Fibroblast of lung (primary cell): Measurements from ENCODE around the gene SULT1A1. TPM values are rescaled to one million over a fixed set of nuclear protein-coding genes. Genes with fewer than 3 reads are reported as not detected.

Experiments
- DNase-seq, 2 donors: peaks; one replicate each; pipeline versions ENCODE4 v3.0.0 to v3.0.0-alpha.2; 2010; ENCODE audit warnings: low read depth in 2 of 2
- H2AFZ ChIP-seq: 2 replicates; pipeline ENCODE4 v1.5.1; 2012; ENCODE audit warnings: low read length, control low read depth, inconsistent platforms
- H3K27ac ChIP-seq: 2 replicates; pipeline ENCODE4 v1.5.1; 2011; ENCODE audit warnings: low read length, control low read depth; ENCODE audit not compliant: insufficient read depth
- H3K27me3 ChIP-seq: 2 replicates; pipeline ENCODE4 v1.5.1; 2011; ENCODE audit warnings: mild to moderate bottlenecking, low read length; ENCODE audit not compliant: control insufficient read depth, insufficient read depth
- H3K36me3 ChIP-seq: 2 replicates; pipeline ENCODE4 v1.5.1; 2011; ENCODE audit warnings: low read length; ENCODE audit not compliant: control insufficient read depth, insufficient read depth
- H3K4me1 ChIP-seq: 2 replicates; pipeline ENCODE4 v1.5.1; 2011; ENCODE audit warnings: low read length; ENCODE audit not compliant: control insufficient read depth, insufficient read depth; ENCODE audit errors: extremely low read depth
- H3K4me2 ChIP-seq: 2 replicates; pipeline ENCODE4 v1.5.1; 2011; ENCODE audit warnings: low read length, control low read depth; ENCODE audit not compliant: insufficient read depth; ENCODE audit errors: extremely low read depth
- H3K4me3 ChIP-seq, 4 experiments: fragments of 200-600 bp in 1 of 4; sonication (generic) in 1 of 4; replicated peaks in 1 of 4; 2 replicates each; pipeline ENCODE4 v1.5.1; 2011 to 2016; ENCODE audit warnings: low read length in 4 of 4, low read depth in 3 of 4, mild to moderate bottlenecking in 3 of 4, control low read depth in 2 of 4, inconsistent platforms in 1 of 4, mixed read lengths in 1 of 4; ENCODE audit not compliant: insufficient read depth in 1 of 4; ENCODE audit errors: control extremely low read depth in 1 of 4
- H3K79me2 ChIP-seq: 2 replicates; pipeline ENCODE4 v1.5.1; 2012; ENCODE audit warnings: mild to moderate bottlenecking, low read length, inconsistent platforms; ENCODE audit not compliant: control insufficient read depth, insufficient read depth
- H3K9ac ChIP-seq: 2 replicates; pipeline ENCODE4 v1.5.1; 2011; ENCODE audit warnings: mild to moderate bottlenecking, low read length, control low read depth; ENCODE audit not compliant: insufficient read depth
- H3K9me3 ChIP-seq: 2 replicates; pipeline ENCODE4 v1.5.1; 2012; ENCODE audit warnings: low read depth, low read length; ENCODE audit not compliant: control insufficient read depth, insufficient read depth
- H4K20me1 ChIP-seq: 2 replicates; pipeline ENCODE4 v1.5.1; 2011; ENCODE audit warnings: low read length; ENCODE audit not compliant: control insufficient read depth, insufficient read depth; ENCODE audit errors: extremely low read depth
- EZH2 ChIP-seq: IDR thresholded peaks from 2 replicates; pipeline ENCODE4 v1.5.1; 2012; ENCODE audit warnings: low read length, control low read depth, mild to moderate bottlenecking; ENCODE audit errors: missing control alignments
- polyA plus RNA-seq, 2 donors: library from polyadenylated mRNA; depleted of rRNA in 1 of 2; stranded (reverse) in 1 of 2; unstranded in 1 of 2; fragments of >200 nt; gene quantifications; 2 replicates each; pipeline ENCODE4 v1.2.1, GENCODE V29; 2011 to 2012; ENCODE audit warnings: missing spikeins in 1 of 2
- total RNA-seq: library from RNA; depleted of rRNA; stranded (reverse); fragments of >200 nt; gene quantifications from 2 replicates; pipeline ENCODE4 v1.2.1, GENCODE V29; 2014
- TF ChIP-seq, protein P1 (sequence below), 2 donors: IDR thresholded peaks in 1 of 2; conservative IDR thresholded peaks in 1 of 2; 1 replicate in 1 of 2; 2 replicates in 1 of 2; pipeline ENCODE4 v1.5.1; 2011 to 2012; ENCODE audit warnings: low read length in 2 of 2, control low read depth in 1 of 2, inconsistent platforms in 1 of 2, low read depth in 1 of 2, mild to moderate bottlenecking in 1 of 2

SULT1A1 gene
- total and polyA plus RNA-seq, 2 donors (not counting 1 experiment from before 2014, with no cell fraction given) = 1.3 to 1.7 TPM

DNA sequence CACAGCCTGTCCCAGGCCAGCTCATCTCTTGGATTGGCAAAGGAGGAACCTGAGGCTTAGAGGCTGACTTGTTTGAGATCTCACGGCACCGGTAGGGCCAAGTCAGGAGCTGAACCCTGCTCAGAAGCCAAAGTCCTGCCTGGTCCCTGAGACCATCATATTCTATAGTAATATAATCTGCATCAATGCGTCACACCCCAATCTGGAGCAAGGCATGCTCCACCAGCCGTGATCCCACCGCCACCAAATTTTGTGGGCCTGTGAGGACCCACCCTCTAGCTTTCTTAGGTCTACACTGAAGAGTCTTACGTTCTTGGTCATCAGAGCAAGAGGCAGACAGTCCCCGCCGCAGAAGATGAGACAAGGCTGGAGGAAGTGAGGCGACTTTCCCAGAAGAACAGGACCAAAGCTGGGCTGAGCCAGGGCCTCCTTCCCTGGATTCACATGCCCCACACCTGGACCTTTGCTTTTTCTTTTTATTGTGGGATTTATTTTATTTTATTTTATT lies 2.7 kb downstream of the SULT1A1 start:
- Histone ChIP-seq H3K4me1 (no peaks in the 10 kb centered on the region), H4K20me1 (no peaks in the 10 kb centered on the region), H3K9me3 (no peaks in the 10 kb centered on the region), H3K36me3 (no peaks in the 10 kb centered on the region), H2AFZ (no peak overlapping the region), H3K27me3 (no peaks in the 10 kb centered on the region), H3K9ac (no peak overlapping the region), H3K4me3 (no peak overlapping the region), H3K27ac (no peak overlapping the region), H3K4me2 (no peak overlapping the region), H3K79me2 (no peaks in the 10 kb centered on the region)
- TF ChIP-seq, protein P1, sequence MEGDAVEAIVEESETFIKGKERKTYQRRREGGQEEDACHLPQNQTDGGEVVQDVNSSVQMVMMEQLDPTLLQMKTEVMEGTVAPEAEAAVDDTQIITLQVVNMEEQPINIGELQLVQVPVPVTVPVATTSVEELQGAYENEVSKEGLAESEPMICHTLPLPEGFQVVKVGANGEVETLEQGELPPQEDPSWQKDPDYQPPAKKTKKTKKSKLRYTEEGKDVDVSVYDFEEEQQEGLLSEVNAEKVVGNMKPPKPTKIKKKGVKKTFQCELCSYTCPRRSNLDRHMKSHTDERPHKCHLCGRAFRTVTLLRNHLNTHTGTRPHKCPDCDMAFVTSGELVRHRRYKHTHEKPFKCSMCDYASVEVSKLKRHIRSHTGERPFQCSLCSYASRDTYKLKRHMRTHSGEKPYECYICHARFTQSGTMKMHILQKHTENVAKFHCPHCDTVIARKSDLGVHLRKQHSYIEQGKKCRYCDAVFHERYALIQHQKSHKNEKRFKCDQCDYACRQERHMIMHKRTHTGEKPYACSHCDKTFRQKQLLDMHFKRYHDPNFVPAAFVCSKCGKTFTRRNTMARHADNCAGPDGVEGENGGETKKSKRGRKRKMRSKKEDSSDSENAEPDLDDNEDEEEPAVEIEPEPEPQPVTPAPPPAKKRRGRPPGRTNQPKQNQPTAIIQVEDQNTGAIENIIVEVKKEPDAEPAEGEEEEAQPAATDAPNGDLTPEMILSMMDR (conservative IDR thresholded peaks at IDR 0.05 in 1 of 2, IDR thresholded peaks at IDR 0.05 in 1 of 2; ENCODE audit: low read depth in 1 of 2, low read length in 2 of 2) = no peak
- no peak for TF ChIP-seq EZH2
- DNase-seq = no peak

DNA sequence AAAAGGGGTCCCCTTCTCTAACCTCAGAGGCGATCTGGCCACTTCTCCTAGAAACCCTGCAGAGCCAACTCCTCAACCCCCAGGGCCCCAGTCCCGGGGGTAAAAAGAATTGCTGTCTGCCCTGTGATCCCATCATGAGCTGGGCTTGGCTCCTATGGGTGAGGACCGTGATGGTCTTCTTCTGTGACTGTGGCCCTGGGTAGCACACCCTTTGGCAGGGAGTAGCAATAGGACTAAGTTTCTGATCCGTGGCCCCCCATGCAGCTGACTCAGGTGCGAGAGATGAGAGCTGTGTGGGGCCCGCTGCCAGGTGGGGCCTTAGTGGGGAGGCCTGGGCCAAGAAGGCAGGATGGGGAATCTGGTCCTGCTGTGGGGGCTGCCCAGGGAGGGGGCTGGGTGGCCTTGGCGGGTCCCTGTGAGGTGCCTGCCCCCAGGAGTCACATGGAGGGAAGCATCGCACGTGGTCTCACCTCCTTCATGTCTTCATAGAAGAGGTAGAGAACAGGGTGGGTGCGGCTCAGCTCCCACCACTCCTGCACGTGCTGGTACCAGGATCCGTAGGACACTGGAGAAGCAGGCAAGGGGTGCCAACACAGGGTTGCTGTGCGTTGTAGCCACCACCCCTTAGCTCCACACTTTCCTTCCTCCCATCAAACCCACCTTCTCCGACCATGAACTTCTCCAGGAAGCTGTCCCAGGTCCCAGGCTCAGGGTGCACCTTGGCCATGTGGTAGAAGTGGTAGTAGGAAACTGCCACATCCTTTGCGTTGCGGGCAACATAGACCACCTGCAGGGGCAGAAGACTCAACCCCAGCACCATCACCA lies 3.3 kb downstream of the SULT1A1 start:
- no peak overlapping the region for H3K4me2 ChIP-seq
- H4K20me1 ChIP-seq = no peaks in the 10 kb centered on the region
- no peak overlapping the region for H3K27ac ChIP-seq
- TF ChIP-seq EZH2 = no peak
- TF ChIP-seq, protein P1 (conservative IDR thresholded peaks at IDR 0.05 in 1 of 2, IDR thresholded peaks at IDR 0.05 in 1 of 2; ENCODE audit: low read depth in 1 of 2, low read length in 2 of 2) = no peak
- H3K36me3 ChIP-seq = no peaks in the 10 kb centered on the region
- no peak overlapping the region for H2AFZ ChIP-seq
- no peaks in the 10 kb centered on the region for H3K27me3 ChIP-seq
- no peak overlapping the region for H3K9ac ChIP-seq
- no peaks in the 10 kb centered on the region for H3K9me3 ChIP-seq
- no peaks in the 10 kb centered on the region for H3K4me1 ChIP-seq
- DNase-seq = no peak
- no peaks in the 10 kb centered on the region for H3K79me2 ChIP-seq
- no peak overlapping the region for H3K4me3 ChIP-seq

DNA sequence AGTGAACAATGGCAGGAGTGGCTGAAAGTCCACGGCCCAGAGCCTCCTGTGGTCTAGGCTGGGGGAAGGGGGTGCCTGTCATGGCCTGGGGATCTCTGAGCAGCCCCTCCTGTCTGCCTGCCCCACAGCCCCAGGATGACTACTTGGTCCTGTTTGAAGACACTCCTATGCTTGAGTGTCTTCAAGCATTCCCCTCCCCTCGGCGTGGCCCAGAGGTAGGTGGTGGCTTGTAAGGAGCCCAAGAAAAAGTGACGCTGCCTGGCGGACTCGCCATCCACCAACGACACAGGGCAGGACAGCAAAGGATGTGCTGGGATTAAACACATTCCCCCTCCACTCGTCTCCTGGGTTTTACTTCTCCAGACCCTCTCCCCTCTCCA lies 5.7 kb downstream of the SULT1A1 start:
- no peaks in the 10 kb centered on the region for H4K20me1 ChIP-seq
- no peak overlapping the region for H3K9ac ChIP-seq
- no peak for DNase-seq
- H3K27me3 ChIP-seq = no peaks in the 10 kb centered on the region
- TF ChIP-seq EZH2 = no peak
- TF ChIP-seq, protein P1 (conservative IDR thresholded peaks at IDR 0.05 in 1 of 2, IDR thresholded peaks at IDR 0.05 in 1 of 2; ENCODE audit: low read depth in 1 of 2, low read length in 2 of 2) = no peak
- no peak overlapping the region for H3K27ac ChIP-seq
- H3K9me3 ChIP-seq = no peaks in the 10 kb centered on the region
- no peak overlapping the region for H3K4me2 ChIP-seq
- H3K4me3 ChIP-seq = no peak overlapping the region
- H3K4me1 ChIP-seq = no peaks in the 10 kb centered on the region
- H3K36me3 ChIP-seq = no peaks in the 10 kb centered on the region
- no peaks in the 10 kb centered on the region for H3K79me2 ChIP-seq
- no peak overlapping the region for H2AFZ ChIP-seq
